Measurements from ENCODE around the gene DPP10.
"Not testable (repeated sequence)": the region's sequence is repeated elsewhere in the genome, so short reads cannot be mapped to it uniquely, and the experiment has no call there.

Gene DPP10

DNA sequence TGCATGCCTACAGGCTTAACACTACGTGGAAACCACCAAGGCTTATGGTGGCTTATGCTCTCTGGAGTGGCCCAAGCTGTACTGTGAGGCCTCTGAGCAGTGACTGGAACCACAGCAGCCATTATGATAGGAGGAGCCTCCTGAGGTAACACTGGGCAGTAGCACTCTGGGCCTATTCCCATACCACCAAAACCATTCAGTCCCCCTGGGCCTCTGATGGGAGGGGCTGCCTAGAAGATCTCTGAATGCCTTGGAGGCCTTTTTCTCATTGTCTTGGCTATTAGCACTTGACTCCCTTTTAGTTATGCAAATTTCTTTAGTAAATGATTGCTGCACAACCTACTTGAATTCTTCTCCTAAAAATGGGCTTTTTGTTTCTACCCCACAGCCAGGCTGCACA, 985.0 kb downstream of the DPP10 start:
- DNase-seq (ENCODE audit: low read depth) = no peak

DNA sequence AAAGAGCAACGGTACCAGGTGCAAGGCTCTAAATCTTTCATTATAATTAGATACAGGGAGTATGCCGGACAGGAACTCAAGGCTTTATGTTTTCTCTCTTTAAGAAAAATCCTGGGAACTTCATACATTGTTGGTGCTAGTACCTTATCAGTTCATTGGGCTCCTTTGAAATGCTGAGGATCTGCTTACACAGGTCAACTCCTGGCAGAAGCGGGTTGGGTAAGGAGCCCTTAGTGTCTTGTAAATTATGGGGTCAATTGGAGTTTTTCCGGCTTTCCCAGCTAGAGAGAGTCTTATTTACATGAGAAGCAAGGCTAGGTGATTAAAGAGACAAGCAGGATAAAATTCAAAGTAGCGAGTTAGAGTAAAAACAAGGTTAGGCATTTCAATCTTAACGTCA, 998.3 kb downstream of the DPP10 start:
- not testable (repeated sequence) for DNase-seq (ENCODE audit: low read depth)

DNA sequence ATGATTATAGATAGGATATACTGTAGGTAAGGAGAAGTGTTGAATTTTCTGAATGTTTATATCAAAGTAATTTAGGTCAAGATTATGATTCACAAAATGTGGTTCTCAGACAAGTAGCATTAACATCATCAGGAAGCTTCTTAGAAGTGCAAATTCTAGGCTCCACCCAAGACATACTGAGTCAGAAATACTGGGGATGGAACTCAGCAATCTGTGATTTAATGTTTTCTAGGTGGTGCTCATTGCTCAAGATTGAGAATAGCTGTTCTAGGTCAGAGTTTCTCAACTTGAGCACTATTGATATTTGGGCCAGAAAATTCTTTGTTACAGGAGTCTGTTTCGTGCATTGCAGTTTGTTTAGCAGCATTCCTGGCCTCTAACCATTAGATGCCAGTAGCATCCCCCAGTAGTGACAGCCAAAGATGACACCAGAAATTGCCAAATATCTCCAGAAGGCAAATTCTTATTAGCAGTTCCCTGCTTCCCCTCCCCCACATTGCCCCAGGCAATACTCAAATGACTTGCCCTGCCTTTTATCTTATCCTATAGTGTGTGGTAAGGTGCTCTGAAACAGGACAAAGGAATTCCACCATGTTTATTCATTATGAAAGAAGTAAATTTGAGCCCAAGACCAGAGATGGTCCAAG, 1001.2 kb downstream of the DPP10 start:
- no peak for DNase-seq (ENCODE audit: low read depth)

DNA sequence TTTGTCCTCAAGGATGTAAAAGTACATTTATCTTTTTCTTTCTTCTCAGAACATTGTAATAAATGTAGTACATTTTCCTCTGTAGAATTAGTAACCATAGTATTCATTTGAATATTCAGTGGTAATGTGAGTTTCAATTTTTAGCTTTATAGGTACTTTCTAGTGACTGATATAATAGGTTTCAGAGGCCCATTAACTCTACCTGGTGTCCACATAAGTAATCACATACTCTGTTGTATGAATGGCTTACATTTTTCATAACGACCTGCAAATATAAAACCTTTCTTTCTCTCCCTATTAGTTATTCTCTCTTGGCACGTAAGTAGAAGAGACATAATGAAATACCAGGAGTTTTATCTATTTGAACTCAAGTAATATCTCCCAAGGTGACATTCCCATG, 1017.6 kb downstream of the DPP10 start:
- DNase-seq (ENCODE audit: low read depth) = no peak

DNA sequence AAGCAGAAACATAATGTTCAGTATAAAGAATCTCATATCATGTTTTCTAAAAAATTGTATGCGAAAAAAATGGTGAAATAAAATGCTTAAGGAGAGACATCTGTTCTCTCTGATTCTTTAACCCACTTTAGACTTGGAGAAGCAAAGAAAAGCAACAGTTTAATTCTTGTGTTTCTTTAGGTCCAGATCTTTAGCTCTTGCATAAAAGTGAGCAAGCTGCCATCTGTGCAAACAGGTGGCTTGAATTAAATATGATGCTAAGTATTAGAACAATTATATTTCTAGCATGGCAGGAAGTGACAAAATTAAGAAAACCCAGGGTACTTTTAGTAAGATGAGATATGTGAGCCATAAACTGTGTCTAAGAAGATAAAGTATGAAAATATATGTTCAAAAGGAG, 1038.3 kb downstream of the DPP10 start:
- no peak for DNase-seq (ENCODE audit: low read depth)

DNA sequence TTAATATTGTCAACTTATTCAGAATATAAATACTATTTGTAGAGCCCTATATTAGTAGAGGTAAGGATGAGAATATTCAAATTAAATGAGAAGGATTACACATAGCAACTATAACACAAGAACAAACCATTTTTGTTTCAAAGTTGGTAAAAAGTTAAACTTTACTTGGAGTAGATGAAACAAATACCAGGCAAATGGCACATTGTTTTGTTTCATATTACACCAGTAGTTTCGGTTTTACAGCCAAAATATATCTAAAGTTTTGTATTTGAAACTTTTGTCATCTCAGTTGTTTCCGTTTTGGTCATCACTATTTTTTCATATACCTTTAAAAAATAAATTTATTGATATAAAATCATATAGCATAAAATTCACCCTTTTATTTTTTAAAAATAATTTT, 1039.4 kb downstream of the DPP10 start:
- DNase-seq (ENCODE audit: low read depth) = no peak

DNA sequence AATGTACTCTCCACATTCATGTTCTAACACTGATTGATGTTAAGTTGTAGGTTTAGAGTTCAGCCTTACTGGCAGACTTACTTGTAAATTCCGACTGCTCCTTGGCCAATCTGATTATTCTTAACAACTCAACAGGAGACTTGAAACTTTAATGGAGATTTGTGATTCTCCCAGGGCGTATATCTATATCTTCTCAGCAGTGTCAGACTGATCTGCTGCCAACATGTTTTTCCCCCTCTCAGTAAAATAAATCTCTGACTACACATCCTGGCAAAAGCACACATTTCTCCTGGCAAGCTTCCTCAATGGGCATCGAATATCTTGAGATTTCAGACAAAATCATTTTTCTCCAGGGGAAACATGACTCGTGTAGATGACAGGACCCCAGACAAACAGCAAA, 1041.2 kb downstream of the DPP10 start:
- no peak for DNase-seq (ENCODE audit: low read depth)

DNA sequence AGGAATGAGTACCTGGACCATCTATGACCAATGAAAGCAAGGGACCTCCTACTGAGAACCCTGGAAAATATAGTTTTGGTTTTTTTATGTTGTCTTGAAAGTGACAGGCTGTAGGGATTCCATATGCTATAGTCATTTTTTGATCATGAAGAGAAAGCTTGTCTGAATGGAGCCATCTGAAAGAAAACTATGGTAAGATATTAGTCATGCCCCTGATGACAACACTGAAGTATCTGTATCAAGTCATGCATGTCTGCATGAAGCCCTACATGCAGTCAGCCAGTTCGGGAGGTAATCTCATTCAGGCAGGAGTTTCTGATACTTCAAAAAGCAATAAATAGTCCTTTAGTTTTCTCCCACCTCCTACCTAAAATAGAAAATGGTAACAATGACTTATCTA, 1042.0 kb downstream of the DPP10 start:
- DNase-seq (ENCODE audit: low read depth) = no peak

DNA sequence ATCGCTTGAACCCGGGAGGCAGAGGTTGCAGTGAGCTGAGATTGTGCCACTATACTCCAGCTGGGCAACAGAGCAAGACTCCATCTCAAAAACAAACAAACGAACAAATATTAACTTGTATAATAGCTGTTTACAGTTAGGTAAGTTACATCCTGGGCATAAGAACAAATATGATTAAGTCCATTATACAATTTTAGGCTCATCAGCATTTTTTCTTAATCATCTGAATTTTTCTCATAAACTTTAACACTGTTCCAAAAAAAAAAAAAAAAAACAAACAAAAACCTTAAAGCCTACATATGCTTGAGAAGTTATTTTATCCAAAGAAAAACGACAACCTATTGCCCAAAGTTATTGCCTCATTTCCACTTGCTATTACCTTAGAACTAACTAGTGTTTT, 1042.5 kb downstream of the DPP10 start:
- no peak for DNase-seq (ENCODE audit: low read depth)

DNA sequence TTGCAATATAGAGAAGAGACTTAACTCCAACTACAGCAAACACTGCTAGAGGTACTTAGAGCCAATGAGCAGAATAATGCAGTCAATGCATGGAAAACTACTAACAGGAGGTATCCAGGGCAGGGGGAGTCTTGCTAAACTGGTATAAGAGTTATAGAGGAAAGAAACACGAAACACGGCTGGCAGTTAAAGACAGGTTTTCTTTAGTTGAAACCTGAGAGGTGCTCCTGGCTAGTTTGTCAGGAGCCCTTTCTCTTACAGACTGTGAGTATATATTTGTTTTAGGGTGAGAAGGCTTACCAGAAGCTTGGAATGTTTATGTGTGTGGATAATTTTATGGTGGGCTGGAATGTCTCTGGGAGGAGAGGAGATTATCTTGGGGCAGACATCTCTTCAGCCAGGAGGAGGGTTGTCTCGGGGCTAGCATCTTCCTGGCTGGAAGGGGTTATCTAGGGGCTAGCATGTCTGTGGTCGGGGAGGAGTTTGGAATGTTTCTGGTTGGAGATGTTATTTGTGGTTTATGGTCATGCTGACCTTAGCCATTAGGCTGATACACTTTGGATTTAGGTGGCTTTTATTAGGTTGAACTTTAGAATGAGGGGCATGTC, 1048.8 kb downstream of the DPP10 start:
- no peak for DNase-seq (ENCODE audit: low read depth)

DNA sequence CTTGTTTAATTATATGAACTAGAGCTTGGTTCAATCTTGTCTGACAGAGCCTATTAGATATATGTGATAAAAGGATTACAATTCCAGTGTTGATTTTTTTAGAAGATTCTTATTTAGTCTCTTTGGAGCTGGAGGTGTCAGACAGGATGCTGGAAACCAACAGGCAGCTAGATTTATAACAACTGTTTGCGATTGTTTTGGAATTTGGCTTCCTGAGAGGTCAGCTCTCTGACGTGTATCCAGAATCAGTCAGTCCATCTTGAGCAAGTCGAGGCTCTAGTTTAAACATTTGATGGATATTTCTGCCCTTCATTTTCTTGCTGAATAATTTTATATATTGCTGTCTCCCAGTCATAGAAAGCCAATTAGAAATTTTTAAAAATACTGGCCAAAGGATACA, 1062.9 kb downstream of the DPP10 start:
- no peak for DNase-seq (ENCODE audit: low read depth)

DNA sequence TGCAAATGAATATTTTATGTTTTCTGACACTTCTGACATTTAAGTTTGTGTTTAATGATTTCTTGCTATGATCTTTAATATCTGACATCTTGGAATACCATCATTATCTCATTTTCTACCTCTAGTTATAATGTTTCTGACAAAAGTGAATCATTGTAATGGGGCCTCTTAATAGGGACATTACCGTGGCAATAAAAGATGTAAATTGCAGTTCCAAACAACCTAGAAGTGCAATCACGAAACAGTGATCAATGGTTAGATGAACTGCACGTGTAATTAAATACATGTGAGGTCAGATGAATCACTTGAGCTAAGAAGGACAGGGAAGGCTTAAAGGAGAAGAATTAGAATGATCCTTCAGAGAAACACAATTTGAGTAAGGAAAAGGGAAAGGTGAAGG, 1078.3 kb downstream of the DPP10 start:
- DNase-seq (ENCODE audit: low read depth) = no peak

DNA sequence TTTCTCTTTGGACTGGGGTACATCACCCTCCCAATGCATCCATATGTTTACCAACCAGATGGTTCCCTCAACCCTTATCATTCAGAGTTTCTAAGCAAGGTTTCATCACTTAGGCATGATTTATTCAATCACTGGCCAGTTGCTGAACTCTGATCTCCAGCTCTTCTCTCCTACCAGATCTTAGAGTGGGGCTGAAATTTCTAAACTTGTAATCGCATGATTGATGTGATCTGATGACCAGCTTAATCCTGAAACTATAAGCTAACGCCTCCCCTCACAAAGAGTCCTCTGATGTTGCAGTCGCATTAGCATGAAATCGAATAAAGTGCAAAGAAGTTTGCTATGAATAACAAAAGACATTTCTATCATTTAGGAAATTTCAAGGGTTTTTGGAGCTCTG, 1082.0 kb downstream of the DPP10 start:
- no peak for DNase-seq (ENCODE audit: low read depth)

DNA sequence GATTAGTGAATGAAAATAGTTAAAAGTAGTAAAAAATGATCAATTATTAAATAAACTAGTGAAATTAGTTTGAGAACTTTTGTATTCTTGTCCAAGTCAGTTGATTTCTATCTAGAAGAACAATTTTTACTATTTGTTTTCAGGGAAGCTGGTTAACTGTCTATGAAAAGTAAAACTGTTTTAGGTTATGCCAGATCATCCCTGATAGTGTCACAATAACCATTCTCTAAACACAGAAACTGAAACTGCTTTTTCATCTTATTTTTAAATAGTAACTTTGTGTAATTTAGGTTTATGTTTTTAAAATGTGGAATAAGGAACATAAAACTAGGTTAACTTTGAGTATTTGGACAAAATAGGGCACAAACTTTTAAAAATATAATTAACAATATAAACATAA, 1087.2 kb downstream of the DPP10 start:
- no peak for DNase-seq (ENCODE audit: low read depth)

DNA sequence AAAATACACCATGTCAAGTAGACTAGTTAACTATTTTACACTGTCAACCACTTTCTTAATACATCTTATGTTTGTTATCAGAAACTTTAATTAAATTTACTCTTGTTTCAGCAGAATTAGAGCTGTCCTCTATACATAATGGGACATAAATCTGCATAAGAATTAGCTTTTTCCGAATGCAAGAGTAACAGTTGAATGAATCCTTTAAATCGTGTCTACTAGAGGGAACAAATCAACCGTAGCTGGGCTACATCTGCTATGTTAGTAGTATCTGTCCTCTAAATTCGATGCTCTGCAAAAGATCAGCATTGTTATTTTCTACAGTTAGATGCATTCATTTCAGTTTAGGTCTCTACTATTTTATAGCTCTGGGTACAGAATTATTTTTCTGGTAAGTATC, 1090.6 kb downstream of the DPP10 start:
- DNase-seq (ENCODE audit: low read depth) = no peak

DNA sequence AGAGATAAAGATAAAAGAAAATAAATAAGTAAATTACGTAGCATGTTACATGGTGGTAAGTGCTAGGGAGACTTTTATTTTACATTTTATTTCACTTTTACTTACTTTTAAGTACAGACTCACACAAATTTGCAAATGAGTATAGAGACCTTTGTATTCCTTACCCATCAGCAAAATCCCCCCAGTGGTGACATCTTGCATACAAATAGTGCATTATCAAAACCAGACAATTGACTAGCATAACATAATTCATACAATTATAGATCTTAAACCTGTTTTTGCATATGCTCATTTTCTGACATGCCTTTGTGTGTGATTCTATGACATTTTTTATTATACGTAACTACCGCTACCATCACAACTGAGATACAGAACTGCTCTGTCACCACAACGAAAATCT, 1099.4 kb downstream of the DPP10 start:
- DNase-seq (ENCODE audit: low read depth) = no peak

DNA sequence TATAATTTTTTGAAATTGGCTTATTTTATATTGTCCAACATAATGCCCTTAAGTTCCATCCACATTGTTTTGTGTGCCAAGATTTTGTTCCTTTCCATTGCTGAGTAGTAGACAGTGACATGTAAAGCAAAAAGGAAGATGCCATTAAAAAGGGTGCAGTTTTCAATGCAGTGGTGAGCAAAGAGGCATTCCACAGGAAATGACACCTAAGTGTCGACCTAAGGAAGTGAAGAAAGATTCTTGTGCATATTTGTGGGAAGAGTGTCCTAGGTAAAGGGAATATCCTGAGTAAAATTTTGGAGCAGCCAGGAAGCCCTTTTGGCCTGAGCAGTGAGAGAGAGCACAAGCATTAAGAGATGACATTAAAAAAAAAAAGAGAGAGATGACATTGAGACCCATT, 1099.9 kb downstream of the DPP10 start:
- no peak for DNase-seq (ENCODE audit: low read depth)

DNA sequence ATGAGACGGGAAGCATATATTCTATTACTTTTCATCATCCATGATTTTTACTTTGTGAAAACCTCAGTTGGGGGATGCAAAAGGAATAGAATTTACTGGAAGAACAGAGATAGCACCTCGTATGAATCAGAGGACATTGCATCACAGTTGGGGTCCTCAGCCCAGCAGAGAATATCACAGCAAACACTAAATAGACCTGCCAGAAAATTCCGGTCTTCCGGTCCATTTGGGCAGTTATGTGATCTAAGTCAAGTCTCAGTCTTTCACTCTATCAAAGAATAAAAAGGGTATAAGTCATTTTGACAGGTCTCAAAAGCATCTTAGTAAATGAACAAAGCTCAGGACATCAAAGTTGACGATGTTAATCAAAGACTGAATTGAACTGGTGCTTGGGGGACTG, 1100.6 kb downstream of the DPP10 start:
- no peak for DNase-seq (ENCODE audit: low read depth)

DNA sequence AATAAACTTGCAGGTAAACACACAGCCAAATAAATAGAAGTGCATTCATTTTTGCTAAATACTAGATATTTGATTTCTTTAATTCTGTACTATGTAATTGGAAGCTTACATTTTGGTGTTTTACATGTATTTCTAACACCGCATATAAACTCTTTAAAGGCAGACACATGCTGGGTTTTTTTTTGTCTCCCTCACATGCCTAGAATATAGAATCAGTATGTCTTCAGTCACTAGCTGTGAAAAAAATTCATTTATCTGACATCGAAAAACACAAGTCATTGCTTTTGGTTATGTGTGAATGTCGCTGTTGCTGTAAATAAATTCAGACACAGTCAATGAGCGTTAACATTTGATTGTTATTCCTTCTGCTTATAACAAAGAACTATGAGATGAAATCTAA, 1101.0 kb downstream of the DPP10 start:
- no peak for DNase-seq (ENCODE audit: low read depth)

DNA sequence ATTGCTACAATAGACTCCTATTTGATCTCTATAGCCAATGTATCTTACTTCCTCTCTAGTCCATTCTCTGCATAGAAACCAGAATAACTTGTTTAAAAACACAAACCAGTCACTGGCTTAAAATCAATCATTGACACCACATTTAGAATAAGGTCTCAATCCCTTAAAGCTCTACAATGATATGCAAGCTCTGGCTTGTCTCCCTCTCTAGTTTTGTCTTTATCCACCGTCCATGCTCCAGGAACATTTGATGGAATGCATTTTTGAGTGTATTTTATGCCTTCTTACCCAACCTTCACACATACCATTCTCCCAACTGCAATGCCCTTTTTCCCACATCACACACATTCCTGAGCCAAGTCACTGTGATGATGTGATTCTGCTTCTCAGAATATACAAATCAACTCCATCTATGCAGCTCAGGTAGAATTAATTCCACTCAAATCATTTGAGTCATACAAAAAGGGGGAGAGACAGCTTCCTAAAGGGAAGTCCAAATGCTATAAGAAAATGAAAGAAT, 1107.2 kb downstream of the DPP10 start:
- no peak for DNase-seq (ENCODE audit: low read depth)

DNA sequence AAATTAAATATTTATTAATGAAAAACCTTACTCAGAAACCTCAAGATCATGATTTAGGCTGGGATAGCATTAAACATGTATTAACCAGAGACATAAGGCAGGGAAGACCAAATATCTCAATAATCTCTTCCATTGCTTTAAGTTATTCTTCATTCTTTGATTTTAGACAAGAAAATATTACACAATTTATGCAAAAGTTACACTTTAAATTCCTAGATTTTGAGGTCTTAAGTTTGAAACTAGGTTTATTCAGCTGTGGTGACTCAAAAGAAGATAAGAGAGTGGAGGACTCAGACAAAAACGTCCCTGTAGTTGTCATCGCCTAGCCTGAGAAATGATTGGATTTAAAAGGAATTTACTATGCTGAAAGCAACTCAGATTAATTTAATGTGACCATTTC, 1110.3 kb downstream of the DPP10 start:
- no peak for DNase-seq (ENCODE audit: low read depth)

DNA sequence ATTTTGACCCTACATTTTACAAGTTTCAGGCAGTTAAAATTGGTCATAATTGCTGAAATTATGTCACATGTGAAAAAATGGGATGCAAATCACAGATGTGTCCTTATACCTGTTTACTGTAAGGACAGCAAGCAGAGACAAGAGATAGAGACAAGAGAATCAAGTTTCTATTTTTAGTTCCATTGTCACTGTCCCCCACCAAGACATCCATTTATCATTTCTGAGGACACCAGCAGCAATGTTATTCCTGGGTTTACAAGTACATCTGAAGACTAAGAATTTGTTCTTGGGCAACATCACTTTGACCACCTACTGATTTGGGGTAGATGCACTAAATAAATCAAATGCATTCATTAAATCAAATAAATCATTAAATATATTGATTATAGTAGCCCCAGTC, 1111.7 kb downstream of the DPP10 start:
- DNase-seq (ENCODE audit: low read depth) = no peak

DNA sequence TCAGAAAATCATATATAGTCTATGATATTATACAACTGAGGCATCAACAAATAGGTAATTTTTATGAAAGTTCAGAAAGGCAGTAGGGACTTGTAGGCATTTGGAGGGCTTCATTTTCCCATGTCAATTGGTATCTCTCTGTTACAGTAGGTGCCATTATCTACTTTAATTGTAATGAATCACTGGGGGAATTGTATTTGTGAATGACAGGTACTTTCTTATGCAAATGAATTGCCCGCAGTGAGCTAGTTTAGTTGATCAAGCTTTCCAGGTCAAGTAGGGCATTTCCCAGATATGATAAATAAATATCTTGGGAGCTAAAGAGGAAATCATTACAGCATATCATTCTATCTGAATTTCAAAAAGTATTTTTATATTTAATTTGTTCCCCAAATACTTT, 1116.3 kb downstream of the DPP10 start:
- DNase-seq (ENCODE audit: low read depth) = no peak

DNA sequence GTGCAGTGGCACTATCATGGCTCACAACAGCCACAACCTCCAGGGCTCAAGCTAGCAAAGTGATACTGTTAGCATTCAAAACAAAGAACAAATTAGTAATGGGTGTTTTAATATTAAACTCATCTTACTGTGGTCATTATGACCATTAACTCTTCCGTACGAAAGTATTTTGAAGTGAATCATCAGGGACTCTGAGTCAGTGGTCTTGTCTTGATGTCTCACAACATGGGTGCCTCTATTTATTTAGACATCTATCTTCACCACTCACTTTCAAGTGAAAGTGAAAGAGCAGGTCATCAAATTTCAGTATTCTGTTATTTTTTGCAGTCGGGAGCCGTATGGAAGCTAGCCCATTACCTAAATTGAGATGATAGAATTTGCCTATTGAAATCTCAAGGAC, 1118.2 kb downstream of the DPP10 start:
- no peak for DNase-seq (ENCODE audit: low read depth)
